NT2/D1 (cell line): ENCODE measurements around the gene DLL1.

Experiments
- DNase-seq: peaks from one replicate; pipeline ENCODE4 v3.0.0-alpha.2; 2011; ENCODE audit warnings: low read depth, low spot score
- H3K27me3 ChIP-seq: 2 replicates; pipeline ENCODE4 v1.6.0; 2011; ENCODE audit warnings: mild to moderate bottlenecking; ENCODE audit not compliant: insufficient read length, insufficient read depth
- H3K36me3 ChIP-seq: 2 replicates; pipeline ENCODE4 v1.6.1; 2011; ENCODE audit warnings: mild to moderate bottlenecking, low read length, mixed read lengths; ENCODE audit not compliant: insufficient read depth, insufficient read length
- H3K4me1 ChIP-seq: 2 replicates; pipeline ENCODE4 v1.5.1; 2011; ENCODE audit not compliant: insufficient read depth, insufficient read length
- H3K4me3 ChIP-seq: 2 replicates; pipeline ENCODE4 v1.5.1; 2011; ENCODE audit warnings: low read depth; ENCODE audit not compliant: insufficient read length
- H3K9ac ChIP-seq: 2 replicates; pipeline ENCODE4 v1.6.0; 2011; ENCODE audit warnings: low read depth; ENCODE audit not compliant: insufficient read length
- H3K9me3 ChIP-seq: 2 replicates; pipeline ENCODE4 v1.5.1; 2011; ENCODE audit warnings: mild to moderate bottlenecking, low read length; ENCODE audit not compliant: insufficient read depth
- SUZ12 ChIP-seq: IDR thresholded peaks from 2 replicates; pipeline ENCODE4 v1.6.1; 2011; ENCODE audit not compliant: insufficient read length, insufficient read depth; ENCODE audit errors: extremely low read depth
- YY1 ChIP-seq: IDR thresholded peaks from 2 replicates; pipeline ENCODE4 v1.6.1; 2011; ENCODE audit not compliant: insufficient read length, insufficient read depth
- ZNF274 ChIP-seq: IDR thresholded peaks from 2 replicates; pipeline ENCODE4 v1.6.1; 2011; ENCODE audit warnings: mild to moderate bottlenecking, low read depth, low read length

The DLL1 gene

DNA sequence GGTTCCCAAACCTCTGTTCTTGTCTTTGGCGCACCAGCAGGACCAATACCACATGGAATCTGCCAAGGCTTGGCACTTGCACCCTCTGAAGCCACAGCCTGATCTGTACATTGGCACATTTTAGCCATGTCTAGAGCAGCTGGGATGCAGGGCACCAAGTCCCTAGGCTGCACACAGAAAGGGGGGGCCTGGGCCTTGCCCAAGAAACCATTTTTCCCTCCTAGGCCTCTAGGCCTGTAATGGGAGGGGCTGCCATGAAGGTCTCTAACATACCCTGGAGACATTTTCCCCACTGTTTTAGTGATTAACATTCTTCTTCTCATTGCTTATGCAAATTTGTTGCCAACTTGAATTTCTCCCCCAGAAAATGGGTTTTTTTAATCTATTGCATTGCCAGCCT lies 10.3 kb upstream of the DLL1 start:
- Histone ChIP-seq H3K9ac (no peak overlapping the region), H3K9me3 (peaks cover 36% of the 10 kb centered on the region; the same call in 1 of the 2 replicates), H3K36me3 (no peaks in the 10 kb centered on the region), H3K27me3 (peaks cover 31% of the 10 kb centered on the region), H3K4me3 (no peak overlapping the region), H3K4me1 (peaks cover 6% of the 10 kb centered on the region)
- TF ChIP-seq SUZ12: no peak
- TF ChIP-seq ZNF274: no peak
- TF ChIP-seq YY1: no peak
- no peak for DNase-seq

- DNase-seq: no peak
- H3K36me3 ChIP-seq: no peaks in the 10 kb centered on the region
- peaks cover 5% of the 10 kb centered on the region for H3K4me1 ChIP-seq
- H3K27me3 ChIP-seq: peaks cover 50% of the 10 kb centered on the region
- no peak overlapping the region for H3K9ac ChIP-seq
- no peak overlapping the region for H3K4me3 ChIP-seq
- H3K9me3 ChIP-seq: peaks cover 28% of the 10 kb centered on the region; the same call in 1 of the 2 replicates
- TF ChIP-seq ZNF274 (no peak), SUZ12 (no peak)
Measured at GRCh38 chr6:170298688-170299087, 7.8 kb upstream of the DLL1 start.

DNA sequence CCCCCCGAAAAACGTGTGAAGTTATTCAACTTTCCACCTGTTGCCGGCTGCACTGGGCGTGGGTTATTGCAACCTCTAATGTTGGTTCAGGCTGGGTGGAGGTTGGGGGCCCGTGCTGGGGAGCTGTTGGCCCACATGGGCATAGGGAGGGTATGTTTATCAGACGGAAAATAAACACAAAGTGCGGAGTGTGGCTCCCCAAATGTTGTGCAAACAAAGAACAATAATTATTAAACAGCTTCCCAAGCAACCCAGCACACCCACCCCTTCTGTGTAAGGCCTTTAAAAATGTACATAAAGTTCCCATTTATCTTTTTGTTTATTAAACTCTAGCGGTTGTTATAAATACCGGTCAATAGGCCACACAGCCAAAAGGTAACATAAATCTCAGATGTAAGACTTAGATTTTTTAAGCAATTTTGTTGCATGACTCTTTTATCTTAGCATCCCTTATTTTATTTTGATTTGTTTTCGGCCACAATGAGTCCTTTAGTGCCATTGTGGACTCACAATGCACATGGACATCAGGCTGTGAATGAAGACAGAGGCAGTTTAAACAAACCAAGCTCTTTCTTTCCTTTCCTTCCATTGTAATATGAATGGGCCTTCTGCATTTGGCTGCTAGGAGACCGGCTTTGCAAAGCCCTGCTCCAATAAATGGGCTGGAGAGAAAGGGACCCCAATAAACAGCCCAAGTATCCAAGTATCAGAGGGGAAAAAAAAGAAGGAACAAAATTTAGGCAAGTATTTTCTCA lies 6.9 kb upstream of the DLL1 start:
- Histone ChIP-seq H3K9ac (no peak overlapping the region), H3K27me3 (peaks cover 59% of the 10 kb centered on the region), H3K36me3 (no peaks in the 10 kb centered on the region), H3K4me1 (peaks cover 5% of the 10 kb centered on the region), H3K4me3 (no peak overlapping the region), H3K9me3 (peaks cover 24% of the 10 kb centered on the region; the same call in 1 of the 2 replicates)
- TF ChIP-seq YY1 (no peak), SUZ12 (no peak), ZNF274 (no peak)
- DNase-seq: no peak

- H3K27me3 ChIP-seq: peaks cover 67% of the 10 kb centered on the region
- DNase-seq: no peak
- no peak for TF ChIP-seq SUZ12
- no peak for TF ChIP-seq YY1
- no peak for TF ChIP-seq ZNF274
- no peak overlapping the region for H3K9ac ChIP-seq
- no peaks in the 10 kb centered on the region for H3K36me3 ChIP-seq
- peaks cover 9% of the 10 kb centered on the region for H3K4me1 ChIP-seq
- peaks cover 17% of the 10 kb centered on the region; the same call in 1 of the 2 replicates for H3K9me3 ChIP-seq
- H3K4me3 ChIP-seq: peak overlapping the region; percentile 5
Measured at GRCh38 chr6:170296746-170297575, 6.1 kb upstream of the DLL1 start.

- H3K27me3 ChIP-seq: peaks cover 73% of the 10 kb centered on the region
- H3K36me3 ChIP-seq: no peaks in the 10 kb centered on the region
- peaks cover 9% of the 10 kb centered on the region for H3K4me1 ChIP-seq
- H3K9ac ChIP-seq: peak overlapping the region; percentile 56
- peak overlapping the region; percentile 18 for H3K4me3 ChIP-seq
- H3K9me3 ChIP-seq: peaks cover 12% of the 10 kb centered on the region; the same call in 1 of the 2 replicates
- TF ChIP-seq ZNF274 (no peak), SUZ12 (no peak), YY1 (no peak)
- DNase-seq: no peak
Measured at GRCh38 chr6:170296423-170296745, 5.5 kb upstream of the DLL1 start.

- H3K36me3 ChIP-seq: no peaks in the 10 kb centered on the region
- H3K9ac ChIP-seq: peak overlapping the region; percentile 64
- no peak for TF ChIP-seq SUZ12
- TF ChIP-seq ZNF274: no peak
- TF ChIP-seq YY1: no peak
- peaks cover 76% of the 10 kb centered on the region for H3K27me3 ChIP-seq
- H3K4me3 ChIP-seq: peak overlapping the region; percentile 32
- peaks cover 9% of the 10 kb centered on the region for H3K4me1 ChIP-seq
- peak; percentile 77 for DNase-seq
- peaks cover 6% of the 10 kb centered on the region; the same call in 1 of the 2 replicates for H3K9me3 ChIP-seq
Measured at GRCh38 chr6:170295510-170296422, 4.9 kb upstream of the DLL1 start.
